ENCODE results near the gene SLC12A8.

- TF ChIP-seq CTCF (IDR thresholded peaks at IDR 0.05) (no peak), EZH2 (IDR thresholded peaks at IDR 0.05; ENCODE audit: borderline replicate concordance, insufficient read depth, low read depth, low read length, poor library complexity, severe bottlenecking) (no peak)
These were observed 67.8 kb downstream of the SLC12A8 start for GRCh38 chr3:125144653-125145314.

Measured in B cell (primary cell).